ENCODE results near the gene LRRC10B.

The LRRC10B gene

GRCh38 chr11:61487342-61488025, 21.1 kb upstream of the LRRC10B start:
- no peak for DNase-seq

- DNase-seq, result no peak
Observed at GRCh38 chr11:61488651-61489291, 19.8 kb upstream of the LRRC10B start.

GRCh38 chr11:61489833-61490721, 18.5 kb upstream of the LRRC10B start:
- no peak for DNase-seq

- peak in 1 of 2 experiments; percentile 25 for DNase-seq
Observed at GRCh38 chr11:61491736-61492395, 16.7 kb upstream of the LRRC10B start.

GRCh38 chr11:61494381-61494961, 14.1 kb upstream of the LRRC10B start:
- DNase-seq, result peak in 1 of 2 experiments; percentile 39

GRCh38 chr11:61495801-61496601, 12.5 kb upstream of the LRRC10B start:
- DNase-seq, result peak; percentile 98

- no peak for DNase-seq
Observed at GRCh38 chr11:61496602-61497400, 11.7 kb upstream of the LRRC10B start.

- no peak for DNase-seq
Observed at GRCh38 chr11:61497473-61497872, 11.1 kb upstream of the LRRC10B start.

GRCh38 chr11:61497876-61498275, 10.7 kb upstream of the LRRC10B start:
- no peak for DNase-seq

- no peak for DNase-seq
Observed at GRCh38 chr11:61498767-61499341, 9.7 kb upstream of the LRRC10B start.

- DNase-seq, result no peak
Observed at GRCh38 chr11:61499816-61500491, 8.6 kb upstream of the LRRC10B start.

GRCh38 chr11:61502522-61502921, 6.0 kb upstream of the LRRC10B start:
- DNase-seq, result no peak

- no peak for DNase-seq
Observed at GRCh38 chr11:61503135-61503770, 5.3 kb upstream of the LRRC10B start.

GRCh38 chr11:61505106-61505505, 3.4 kb upstream of the LRRC10B start:
- no peak for DNase-seq

- no peak for DNase-seq
Observed at GRCh38 chr11:61505640-61506155, 2.9 kb upstream of the LRRC10B start.

GRCh38 chr11:61507012-61507768, 1.4 kb upstream of the LRRC10B start:
- peak in 1 of 2 experiments; percentile 31 for DNase-seq

GRCh38 chr11:61509043-61510029, 787 bp downstream of the LRRC10B start:
- DNase-seq, result peak; percentile 62 to 88

Data from NCI-H524 (cell line).